ENCODE measurements around the gene ZNF714.
A peak's percentile ranks its signal among the peaks of the same experiment; 100 is the strongest.
"Not testable (repeated sequence)": the region's sequence is repeated elsewhere in the genome, so short reads cannot be mapped to it uniquely, and the experiment has no call there.

The ZNF714 gene

DNA sequence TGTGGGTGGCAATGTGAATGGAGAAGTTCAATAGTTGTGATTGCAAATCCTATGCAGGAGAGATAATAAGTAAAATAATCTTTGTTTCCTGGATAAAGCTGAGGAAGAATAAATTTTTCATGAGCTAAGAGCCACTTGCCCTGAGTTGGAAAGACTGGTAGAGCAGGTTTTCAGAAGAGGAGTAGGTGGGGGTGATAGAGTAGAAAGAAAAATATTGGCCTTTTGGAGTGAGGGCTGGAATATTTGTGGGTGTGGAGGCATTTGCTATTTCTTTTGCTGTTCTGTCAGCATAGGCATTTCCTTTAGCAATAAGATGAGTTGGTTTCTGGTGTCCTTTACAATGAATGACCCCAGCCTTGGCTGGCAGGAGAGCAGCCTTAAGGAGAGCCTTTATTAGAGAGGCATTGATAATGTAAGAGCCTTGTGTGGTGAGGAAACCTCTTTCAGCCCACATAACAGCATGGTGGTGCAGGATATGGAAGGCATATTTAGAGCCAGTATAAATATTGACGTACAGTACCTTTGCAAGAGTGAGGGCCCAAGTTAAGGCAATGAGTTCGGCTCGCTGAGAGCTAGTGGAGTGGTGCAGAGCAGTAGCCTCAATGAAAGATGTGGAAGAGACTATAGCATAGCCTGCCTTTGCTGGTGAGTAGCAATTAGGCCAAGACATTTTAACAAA, 48.2 kb downstream of the ZNF714 start:
- ATAC-seq (no peak), DNase-seq (no peak)

DNA sequence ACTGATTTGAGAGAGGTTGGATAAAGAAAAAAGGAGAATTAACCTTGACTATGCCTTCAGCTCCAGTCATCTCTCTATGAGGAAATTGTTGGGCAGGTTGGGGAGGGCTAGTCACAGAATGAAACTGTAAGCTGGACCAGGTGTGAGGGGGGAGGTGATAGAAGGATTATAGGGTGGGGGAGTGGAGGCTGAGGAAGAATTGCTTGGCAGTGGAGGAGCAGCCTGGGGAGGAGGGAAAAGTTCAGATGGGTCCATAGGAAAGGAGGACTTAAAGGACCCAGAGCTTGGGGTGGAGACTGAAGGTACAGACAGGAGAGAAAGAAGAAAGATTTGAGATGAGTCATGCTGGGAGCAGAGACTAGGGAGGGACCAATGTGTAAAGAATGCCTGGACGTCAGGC, 51.6 kb downstream of the ZNF714 start:
- no peak for ATAC-seq

DNA sequence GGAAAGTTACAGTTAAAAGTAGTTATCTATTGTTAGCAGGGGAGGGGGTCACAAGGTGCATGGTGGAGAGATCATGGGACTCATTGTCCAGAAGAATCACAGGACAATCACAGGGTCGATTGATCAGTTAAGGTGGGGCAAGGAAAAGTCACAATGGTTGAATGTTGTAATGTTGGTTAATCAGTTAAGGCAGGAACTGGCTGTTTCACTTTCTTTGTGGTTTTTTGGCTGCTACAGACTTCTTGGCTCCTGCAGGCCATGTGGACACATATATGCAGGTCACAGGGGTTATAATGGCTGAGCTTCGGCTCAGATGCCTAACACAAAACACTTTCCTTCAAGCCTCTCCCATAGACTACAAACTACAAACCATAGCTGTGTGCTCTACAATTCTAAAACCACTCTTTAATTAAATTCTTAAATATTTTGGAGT, 52.9 kb downstream of the ZNF714 start:
- DNase-seq (no peak), ATAC-seq (no peak)

More for the DNA sequence above, 51.6 kb downstream of the ZNF714 start:
- no peak for DNase-seq

DNA sequence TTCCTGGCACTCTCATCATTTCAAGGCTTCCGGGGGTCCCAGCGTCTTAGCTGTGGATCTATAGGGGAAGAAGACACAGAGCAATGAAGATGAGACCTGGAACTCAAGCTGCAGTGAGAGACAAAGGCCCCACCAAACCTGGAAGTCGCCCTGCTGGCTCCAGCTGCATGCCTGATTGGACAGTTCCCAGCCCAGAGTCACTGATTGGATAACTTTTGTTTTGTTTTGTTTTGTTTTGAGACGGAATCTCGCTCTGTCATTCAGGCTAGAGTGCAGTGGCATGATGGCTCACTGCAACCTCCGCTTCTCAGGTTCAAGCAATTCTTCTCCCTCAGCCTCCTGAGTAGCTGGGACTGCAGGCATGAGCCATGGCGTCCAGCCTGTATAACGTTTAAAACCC, 53.4 kb downstream of the ZNF714 start:
- DNase-seq, result no peak
- ATAC-seq, result no peak

DNA sequence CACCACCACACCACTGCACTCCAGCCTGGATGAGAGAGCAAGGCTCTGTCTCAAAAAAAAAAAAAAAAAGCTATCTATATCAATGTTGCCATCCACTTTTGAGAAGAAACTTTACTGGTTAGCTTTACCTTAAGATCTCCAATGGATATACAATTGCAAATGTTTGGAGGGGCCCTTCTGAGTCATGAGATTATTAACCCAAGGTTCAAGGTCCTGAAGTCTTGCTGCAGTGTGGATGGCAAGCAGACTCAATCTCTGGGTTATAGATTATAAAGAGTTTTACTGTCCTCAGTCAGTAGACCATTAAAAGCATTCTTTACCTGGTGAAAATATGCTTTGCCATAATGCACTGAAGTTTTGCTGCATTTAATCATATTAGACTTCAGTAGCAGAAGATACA, 56.1 kb downstream of the ZNF714 start:
- DNase-seq, result no peak

DNA sequence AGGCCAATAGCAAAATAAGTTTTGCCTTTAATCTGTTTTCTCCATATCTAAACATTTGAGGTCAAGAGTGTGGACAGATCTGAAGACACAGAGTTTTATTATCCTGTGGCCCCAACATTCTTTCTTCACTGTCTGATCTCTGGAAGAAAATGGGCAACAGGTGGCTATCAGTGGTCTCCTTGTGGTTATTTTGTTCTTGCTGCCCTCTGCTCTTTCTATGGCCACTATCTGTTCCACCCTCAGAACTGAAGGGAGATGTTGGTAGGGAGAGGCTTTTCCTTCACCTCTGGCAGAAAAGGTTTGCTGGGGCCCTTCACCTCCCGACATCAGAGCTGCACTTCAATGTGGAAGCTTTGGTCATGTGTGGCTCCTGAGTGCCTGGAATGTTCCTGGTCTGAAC, 59.0 kb downstream of the ZNF714 start:
- not testable (repeated sequence) for DNase-seq

More for the DNA sequence above, 56.1 kb downstream of the ZNF714 start:
- no peak for ATAC-seq

DNA sequence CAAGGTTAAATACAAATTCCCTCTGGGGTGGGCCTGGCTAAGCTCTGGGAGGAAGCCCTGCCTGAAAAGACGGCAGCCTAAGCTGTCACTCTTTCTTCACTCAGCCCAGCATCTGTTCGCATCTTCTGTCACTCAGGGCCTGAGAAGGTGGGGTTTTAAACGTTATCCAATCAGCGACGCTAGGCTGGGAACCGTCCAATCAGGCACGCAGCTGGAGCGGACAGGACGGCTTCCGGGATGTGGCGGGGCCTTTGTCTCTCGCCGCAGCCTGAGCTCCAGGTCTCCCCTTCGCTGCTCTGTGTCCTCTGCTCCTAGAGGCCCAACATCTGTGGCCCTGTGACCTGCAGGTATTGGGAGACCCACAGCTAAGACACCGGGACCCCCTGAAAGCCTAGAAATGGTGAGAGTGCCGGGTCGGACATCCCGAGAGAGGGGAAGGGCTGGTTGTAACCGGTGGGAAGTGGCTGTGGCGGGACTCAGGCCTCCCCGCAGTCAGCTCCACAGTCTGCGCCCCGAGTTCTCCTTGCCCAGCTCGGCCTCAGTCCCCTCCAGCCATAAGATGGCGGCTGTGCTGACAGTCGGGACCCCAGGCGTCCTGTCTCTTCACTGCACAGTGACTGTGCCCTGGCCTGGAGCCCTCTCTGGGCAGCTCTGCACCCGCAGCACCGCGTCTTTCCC, 59.9 kb downstream of the ZNF714 start, which contains the start of gene ZNF431:
Gene ZNF431 (plus strand): TSS at position 254 of the 678 bp plus-strand sequence. CDS start 144 bp downstream, at position 398.
- ATAC-seq (peak; percentile 100), DNase-seq (peak; percentile 83)

More for the DNA sequence above, 59.0 kb downstream of the ZNF714 start:
- not testable (repeated sequence) for ATAC-seq

DNA sequence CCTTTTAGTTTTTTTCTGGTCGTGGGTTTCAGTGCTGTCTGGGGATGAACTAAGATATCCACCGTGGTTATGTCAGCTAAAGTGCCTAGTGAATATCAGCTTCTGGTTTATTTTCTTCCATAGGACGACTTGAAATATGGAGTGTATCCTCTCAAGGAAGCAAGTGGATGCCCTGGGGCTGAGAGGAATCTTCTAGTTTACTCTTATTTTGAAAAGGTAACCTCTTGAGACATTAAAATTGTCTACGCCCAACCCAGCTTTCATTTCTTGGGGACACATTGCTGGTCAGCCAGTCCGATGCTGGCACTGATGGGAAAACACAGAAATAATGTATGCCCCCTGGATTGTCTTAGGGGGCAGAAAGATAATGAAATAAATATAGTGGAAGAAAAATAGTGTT, 61.4 kb downstream of the ZNF714 start:
- DNase-seq (no peak), ATAC-seq (no peak)

DNA sequence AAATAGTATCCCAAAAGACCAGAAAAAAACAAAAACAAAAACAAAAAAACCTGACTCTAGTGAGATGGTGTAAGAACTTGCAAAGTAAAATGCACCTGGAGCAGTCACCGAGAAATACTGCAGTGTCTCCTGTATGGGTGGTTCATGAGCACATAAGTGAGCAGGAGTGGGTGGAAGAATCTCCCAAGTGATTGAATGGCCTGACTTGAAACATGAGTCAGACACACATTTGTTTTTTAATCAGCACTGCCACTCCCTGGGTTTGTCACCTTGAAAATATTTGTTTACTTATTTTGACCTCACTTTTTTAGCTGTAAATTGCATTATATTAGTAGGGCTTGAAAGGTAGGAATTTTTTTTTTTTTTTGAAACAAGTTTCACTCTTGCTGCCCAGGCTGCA, 61.9 kb downstream of the ZNF714 start:
- DNase-seq, result no peak
- no peak for ATAC-seq

DNA sequence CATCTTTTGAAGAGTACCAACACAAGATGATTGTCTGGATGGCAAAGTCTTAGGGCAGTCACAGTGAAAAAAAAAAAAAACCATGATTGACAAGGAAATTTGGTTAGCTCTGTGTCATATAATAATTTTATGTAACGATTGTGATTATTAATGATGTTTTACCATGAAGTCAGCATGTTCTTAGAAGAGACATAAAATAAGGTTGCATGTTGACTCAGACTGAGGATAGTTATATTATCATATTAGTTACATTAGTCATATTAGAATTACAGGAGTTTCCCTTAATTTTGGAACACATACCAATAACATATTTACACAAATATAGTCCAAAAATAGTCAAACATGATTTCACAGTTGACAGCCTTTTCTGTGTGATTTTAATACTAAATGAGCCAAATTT, 65.5 kb downstream of the ZNF714 start:
- DNase-seq (no peak), ATAC-seq (no peak)

DNA sequence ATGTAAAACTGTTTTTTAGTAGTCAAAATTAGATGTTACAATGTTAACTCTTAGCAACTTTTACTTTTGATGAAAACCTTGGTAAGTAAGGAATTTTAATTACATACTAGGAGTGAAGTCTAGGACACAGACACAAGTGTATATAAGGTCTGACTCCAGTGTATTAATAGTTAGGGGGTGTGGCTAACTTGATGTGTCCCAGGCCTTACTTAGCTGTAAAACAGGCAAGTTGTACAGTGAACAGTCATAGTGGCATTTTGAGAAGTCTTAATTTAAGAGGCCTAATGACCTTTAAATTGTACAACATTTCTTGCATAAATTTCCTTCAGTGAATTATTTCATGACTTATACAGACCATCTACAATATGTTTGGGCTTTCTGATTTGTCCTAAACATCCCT, 66.7 kb downstream of the ZNF714 start:
- no peak for DNase-seq
- no peak for ATAC-seq

DNA sequence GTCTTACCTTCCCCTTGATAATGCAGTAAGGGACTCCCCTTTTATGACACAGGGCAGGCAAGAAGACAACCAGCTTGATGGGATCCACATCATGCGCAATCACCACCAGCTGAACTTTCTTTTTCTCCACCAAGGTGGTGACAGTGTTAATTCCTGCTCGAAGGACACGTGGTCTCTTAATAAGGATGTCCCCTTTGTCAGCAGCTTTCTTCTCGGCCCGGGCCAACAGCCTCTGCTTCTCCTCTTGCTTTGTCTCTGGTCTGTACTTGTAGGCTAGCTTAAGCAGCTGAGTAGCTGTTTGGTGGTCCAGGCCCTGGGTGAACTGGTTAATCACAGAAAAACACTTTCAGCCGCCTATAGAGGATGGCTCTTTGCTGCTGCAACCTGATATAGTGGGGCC, 67.9 kb downstream of the ZNF714 start:
- no peak for DNase-seq
- ATAC-seq, result no peak

DNA sequence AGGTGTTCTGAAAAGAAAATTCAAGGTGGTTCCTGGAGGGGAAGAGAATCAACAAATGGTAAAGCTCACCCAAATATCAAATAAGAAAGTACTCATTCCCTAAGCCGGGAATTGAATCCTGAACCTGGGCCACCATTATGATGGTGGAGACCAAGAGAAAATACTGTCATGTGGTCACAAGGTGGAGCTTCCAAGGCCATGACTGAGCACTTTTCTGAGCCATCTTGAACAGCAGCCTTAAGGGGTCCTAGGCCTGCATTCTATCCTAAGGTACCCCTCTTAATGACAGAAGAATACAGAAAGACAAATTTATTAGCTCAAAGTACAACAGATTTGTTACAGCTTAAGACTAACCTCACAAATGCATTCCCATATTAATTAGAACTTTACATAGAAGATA, 69.5 kb downstream of the ZNF714 start:
- no peak for DNase-seq
- no peak for ATAC-seq

DNA sequence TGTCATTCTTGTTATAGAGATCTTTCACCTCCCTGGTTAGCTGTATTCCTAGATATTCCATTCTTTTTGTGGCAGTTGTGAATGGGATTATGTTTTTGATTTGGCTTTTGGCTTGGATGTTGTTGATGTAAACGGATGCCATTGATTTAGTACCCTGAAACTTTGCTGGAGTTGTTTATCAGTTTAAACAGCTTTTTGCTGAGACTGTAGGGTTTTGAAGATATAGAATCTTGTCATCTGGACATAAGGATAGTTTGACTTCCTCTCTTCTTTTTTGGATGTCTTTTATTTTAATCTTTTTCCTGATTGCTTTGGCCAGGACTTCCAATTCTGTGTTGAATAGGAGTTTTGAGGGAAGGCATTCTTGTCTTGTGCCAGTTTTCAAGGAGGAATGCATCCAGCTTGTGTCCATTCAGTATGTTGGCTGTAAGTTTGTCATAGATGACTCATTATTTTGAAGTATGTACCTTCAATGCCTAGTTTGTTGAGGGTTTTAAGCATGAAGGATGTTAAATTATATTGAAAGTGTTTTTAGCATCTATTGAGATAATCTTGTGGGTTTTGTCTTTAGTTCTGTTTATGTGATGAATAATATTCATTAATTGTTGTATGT, 76.6 kb downstream of the ZNF714 start:
- no peak for ATAC-seq
- DNase-seq, result no peak

DNA sequence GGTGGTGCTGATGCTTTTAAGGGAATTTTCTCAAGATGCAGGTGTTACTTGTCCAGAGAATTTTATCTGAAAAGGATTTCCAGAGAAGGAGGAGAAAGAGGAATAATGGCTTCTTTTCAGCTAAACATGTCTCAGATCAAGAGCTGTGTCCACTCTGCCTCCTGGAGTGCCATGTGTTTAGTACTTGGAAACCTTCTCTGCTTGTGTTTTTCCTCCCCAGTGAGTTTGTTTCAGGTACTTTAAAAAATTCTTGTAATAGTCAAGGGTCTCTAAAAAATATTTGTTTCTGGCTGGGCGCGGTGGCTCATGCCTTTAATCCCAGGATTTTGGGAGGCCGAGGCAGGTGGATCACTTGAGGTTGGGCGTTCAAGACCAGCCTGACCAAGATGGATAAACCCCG, 82.5 kb downstream of the ZNF714 start:
- ATAC-seq, result no peak
- DNase-seq, result no peak

DNA sequence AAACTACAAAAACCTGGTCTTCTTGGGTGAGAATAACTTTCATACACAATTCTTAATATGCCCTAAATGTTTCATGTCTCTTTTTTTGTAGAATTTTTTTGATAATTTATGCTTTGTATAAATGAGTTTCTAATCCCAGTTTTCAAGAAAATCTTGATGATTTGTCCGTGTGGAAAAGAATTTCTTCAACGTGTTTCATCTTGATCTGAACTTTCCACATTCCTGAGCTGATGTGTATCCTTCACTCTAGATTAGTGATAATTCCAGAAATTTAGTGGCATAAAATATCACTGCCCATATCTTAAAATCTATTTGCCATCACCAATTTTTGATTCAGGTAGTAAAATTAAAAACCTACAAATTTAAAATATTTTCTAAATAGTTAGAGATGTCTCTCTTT, 84.4 kb downstream of the ZNF714 start:
- no peak for ATAC-seq
- DNase-seq, result no peak

All from stimulated activated naive CD8-positive, alpha-beta T cell treated with anti-CD3 and anti-CD28 coated beads, Interleukin-15, Interleukin-2, amounts not matched to agents 100 U/mL and 50 U/mL, for 24 hours (primary cell).